ENCODE measurements around the gene SKI. TPM values are rescaled to one million over a fixed set of nuclear protein-coding genes. Genes with fewer than 3 reads are reported as not detected.

The SKI gene
- total and polyA plus RNA-seq, 2 of the 4 experiments (the other 2 are of a cell fraction), result 2.3 to 20.1 TPM

- Histone ChIP-seq H4K20me1 (ENCODE audit: insufficient read depth, low read length) (peaks cover 45% of the 10 kb centered on the region), H3K18ac (ENCODE audit: low read depth, low read length) (peak overlapping the region; percentile 68), H2BK15ac (ENCODE audit: low read depth, low read length) (peak overlapping the region; percentile 95; the same call in 2 of the 3 replicates), H3K4ac (ENCODE audit: low read depth, low read length) (peak overlapping the region; percentile 100), H2AFZ (replicated peaks; ENCODE audit: low read length, poor library complexity) (no peak overlapping the region), H3K79me1 (ENCODE audit: low read depth in 1 of 2, low read length in 2 of 2) (peaks cover 6 to 87% of the 10 kb centered on the region in 2 experiments; a peak in 3 of 4 replicates), H3K4me3 (ENCODE audit: insufficient read depth, low read depth, low read length) (no peak overlapping the region), H3K36me3 (ENCODE audit: control insufficient read depth, insufficient read depth, low read length) (peaks cover 2% of the 10 kb centered on the region; the same call in 1 of the 2 replicates), H2AK5ac (ENCODE audit: low read depth, low read length) (peak overlapping the region; percentile 98), H3K56ac (ENCODE audit: extremely low read depth, insufficient read depth, low read length) (peak overlapping the region; percentile 35; the same call in 1 of the 2 replicates), H3K27ac (ENCODE audit: insufficient read depth, low read length) (peak overlapping the region; percentile 98), H3K9me3 (ENCODE audit: control insufficient read depth, insufficient read depth, low read length) (no peaks in the 10 kb centered on the region), H3K9me1 (ENCODE audit: insufficient read depth, low read length) (peaks cover 43% of the 10 kb centered on the region), H2BK5ac (ENCODE audit: low read depth, low read length, poor library complexity, severe bottlenecking) (peak overlapping the region; percentile 94), H2AK9ac (replicated peaks; ENCODE audit: low read depth, low read length, poor library complexity) (peak overlapping the region; percentile 82), H3K23ac (ENCODE audit: low read depth, low read length) (peak overlapping the region; percentile 97), H2BK20ac (ENCODE audit: low read depth, low read length) (peak overlapping the region; percentile 11; the same call in 1 of the 2 replicates), H4K5ac (ENCODE audit: low read depth, low read length) (peak overlapping the region; percentile 8), H3K4me2 (ENCODE audit: low read depth, low read length) (peak overlapping the region; percentile 28; the same call in 1 of the 2 replicates), H2BK120ac (ENCODE audit: low read depth, low read length) (peak overlapping the region; percentile 97), H3K27me3 (ENCODE audit: control insufficient read depth, insufficient read depth, low read length) (no peaks in the 10 kb centered on the region), H4K91ac (ENCODE audit: insufficient read depth, low read depth, low read length) (peak overlapping the region; percentile 99), H3K14ac (replicated peaks; ENCODE audit: low read depth, low read length) (peak overlapping the region; percentile 98), H3K4me1 (ENCODE audit: control insufficient read depth, insufficient read depth, low read length) (peaks cover 52% of the 10 kb centered on the region), H4K8ac (ENCODE audit: low read depth in 2 of 2, low read length in 2 of 2) (peak overlapping the region; percentile 96), H3K9ac (ENCODE audit: low read depth, low read length) (peak overlapping the region; percentile 20)
- no peak for ATAC-seq (ENCODE audit: low read depth)
- BruUV-seq (replicated peaks), result no TSS peak
- dilution Hi-C loops (cut with HindIII; ENCODE audit: low sequenced_read_pairs, unreplicated experiment) (no loop called here), in situ Hi-C loops (cut with MboI; ENCODE audit: low sequenced_read_pairs) (no loop called here), intact Hi-C loops (cut with micrococcal nuclease) (loop anchor here (2.0 kb wide), 1 partner anchor 57 kb away; no protein-coding TSS in a partner anchor)
- POLR2A ChIA-PET (ENCODE audit: unreplicated experiment), result no interaction called here
- no peak for TF ChIP-seq CEBPB (IDR thresholded peaks at IDR 0.05; ENCODE audit: low read depth, low read length)
- TF ChIP-seq FOS (IDR thresholded peaks at IDR 0.05; ENCODE audit: low read depth, low read length), result no peak
- TF ChIP-seq CHD1 (IDR thresholded peaks at IDR 0.05; ENCODE audit: low read depth, low read length), result no peak
- no peak for TF ChIP-seq RAD21 (IDR thresholded peaks at IDR 0.05; ENCODE audit: low read length)
- TF ChIP-seq MAFK (IDR thresholded peaks at IDR 0.05; ENCODE audit: low read depth, low read length), result no peak
- CTCF ChIA-PET, result no interaction called here
- 44% methylated on average over 4 of the region's 5 CpGs; no CpG with 5 or more reads in 1 of the 2 experiments for WGBS, 2 experiments (ENCODE audit: extremely low coverage in 2 of 2, insufficient read length in 1 of 2)
- DNase-seq, result no peak
Observed at GRCh38 chr1:2291577-2291976, 63.5 kb downstream of the SKI start.
